Mesenchymal stem cell (in vitro differentiated cells and primary cell): Measurements from ENCODE around the gene SERPINE2.
A peak's percentile ranks its signal among the peaks of the same experiment; 100 is the strongest.

Experiments used
- DNase-seq: peaks from one replicate; pipeline ENCODE4 v3.0.0-alpha.2; 2013
- H2AFZ ChIP-seq: one replicate; pipeline ENCODE4 v1.6.1; 2013; ENCODE audit warnings: low read depth, mild to moderate bottlenecking, control low read depth, inconsistent platforms, low read length, moderate library complexity
- H2AK5ac ChIP-seq: 2 replicates; pipeline ENCODE4 v1.6.1; 2013; ENCODE audit warnings: low read length, moderate library complexity, mild to moderate bottlenecking, inconsistent platforms; ENCODE audit not compliant: severe bottlenecking
- H2BK120ac ChIP-seq: one replicate; pipeline ENCODE4 v1.6.1; 2013; ENCODE audit warnings: low read depth, mild to moderate bottlenecking, inconsistent platforms, low read length, moderate library complexity
- H2BK12ac ChIP-seq, 2 experiments: one replicate each; pipeline ENCODE4 v1.6.1; 2013; ENCODE audit warnings: inconsistent platforms in 2 of 2, low read length in 2 of 2, mild to moderate bottlenecking in 2 of 2, moderate library complexity in 2 of 2, control low read depth in 1 of 2
- H2BK15ac ChIP-seq: one replicate; pipeline ENCODE4 v1.6.1; 2013; ENCODE audit warnings: mild to moderate bottlenecking, low read depth, inconsistent platforms; ENCODE audit not compliant: poor library complexity, severe bottlenecking
- H2BK5ac ChIP-seq: 2 replicates; pipeline ENCODE4 v1.6.1; 2013; ENCODE audit warnings: low read depth, mild to moderate bottlenecking, low read length, control low read depth, inconsistent platforms; ENCODE audit not compliant: poor library complexity, severe bottlenecking
- H3K14ac ChIP-seq, 2 experiments: one replicate each; pipeline ENCODE4 v1.6.1; 2013; ENCODE audit warnings: inconsistent platforms in 2 of 2, low read length in 2 of 2, control low read depth in 1 of 2, mild to moderate bottlenecking in 1 of 2, moderate library complexity in 1 of 2
- H3K18ac ChIP-seq, 2 experiments: one replicate each; pipeline ENCODE4 v1.6.1; 2013; ENCODE audit warnings: inconsistent platforms in 2 of 2, low read length in 2 of 2, control low read depth in 1 of 2, low read depth in 1 of 2, mild to moderate bottlenecking in 1 of 2
- H3K23ac ChIP-seq, 2 experiments: one replicate each; pipeline ENCODE4 v1.6.1; 2013; ENCODE audit warnings: inconsistent platforms in 2 of 2, low read length in 2 of 2, mild to moderate bottlenecking in 2 of 2, moderate library complexity in 2 of 2, control low read depth in 1 of 2
- H3K27ac ChIP-seq: 2 replicates; pipeline ENCODE4 v1.5.1; 2013; ENCODE audit warnings: mild to moderate bottlenecking, moderate library complexity, low read length, control low read depth, inconsistent platforms; ENCODE audit not compliant: poor library complexity, severe bottlenecking
- H3K27me3 ChIP-seq, 2 experiments: 2 replicates each; pipeline versions ENCODE4 v1.6.1 to v1.7.0; 2013; ENCODE audit warnings: low read length in 2 of 2, mild to moderate bottlenecking in 2 of 2, moderate library complexity in 2 of 2, control low read depth in 1 of 2, inconsistent platforms in 1 of 2; ENCODE audit not compliant: control insufficient read depth in 1 of 2, insufficient read depth in 1 of 2
- H3K36me3 ChIP-seq, 2 experiments: 2 replicates each; pipeline versions ENCODE4 v1.6.1 to v1.7.0; 2013; ENCODE audit warnings: low read length in 2 of 2, control low read depth in 1 of 2, inconsistent platforms in 1 of 2, low read depth in 1 of 2, mild to moderate bottlenecking in 1 of 2; ENCODE audit not compliant: insufficient read depth in 2 of 2, control insufficient read depth in 1 of 2
- H3K4ac ChIP-seq, 2 experiments: one replicate each; pipeline ENCODE4 v1.6.1; 2013; ENCODE audit warnings: inconsistent platforms in 2 of 2, low read length in 2 of 2, mild to moderate bottlenecking in 2 of 2, moderate library complexity in 2 of 2, control low read depth in 1 of 2, low read depth in 1 of 2
- H3K4me1 ChIP-seq: 2 replicates; pipeline ENCODE4 v1.6.1; 2013; ENCODE audit warnings: low read depth, low read length, control low read depth; ENCODE audit not compliant: control insufficient read depth, insufficient read depth
- H3K4me2 ChIP-seq: 2 replicates; pipeline ENCODE4 v1.6.1; 2013; ENCODE audit warnings: low read length, mild to moderate bottlenecking, inconsistent platforms; ENCODE audit not compliant: poor library complexity, severe bottlenecking
- H3K4me3 ChIP-seq, 2 experiments: 2 replicates each; pipeline versions ENCODE4 v1.5.1 to v1.7.0; 2013; ENCODE audit warnings: low read length in 2 of 2, mild to moderate bottlenecking in 2 of 2, control low read depth in 1 of 2, low read depth in 1 of 2; ENCODE audit not compliant: insufficient read depth in 1 of 2
- H3K79me1 ChIP-seq: replicated peaks from 2 replicates; pipeline ENCODE4 v1.6.1; 2013; ENCODE audit warnings: mild to moderate bottlenecking, control low read depth, low read length, inconsistent platforms; ENCODE audit not compliant: poor library complexity, severe bottlenecking
- H3K9ac ChIP-seq: 2 replicates; pipeline ENCODE4 v1.7.0; 2013; ENCODE audit warnings: mild to moderate bottlenecking, low read length, moderate library complexity
- H3K9me3 ChIP-seq: 2 replicates; pipeline ENCODE4 v1.7.0; 2013; ENCODE audit warnings: mild to moderate bottlenecking, low read length; ENCODE audit not compliant: control insufficient read depth
- H4K8ac ChIP-seq: one replicate; pipeline ENCODE4 v1.6.1; 2013; ENCODE audit warnings: inconsistent platforms, mild to moderate bottlenecking, low read length, moderate library complexity
- H4K91ac ChIP-seq: one replicate; pipeline ENCODE4 v1.6.1; 2013; ENCODE audit warnings: mild to moderate bottlenecking, low read length, inconsistent platforms
- WGBS: methylation state at CpG from one replicate; pipeline ENCODE4 v1.1.7; 2013; ENCODE audit warnings: mixed read lengths; 5-methylcytosine and 5-hydroxymethylcytosine counted together

SERPINE2 gene

GRCh38 chr2:224024270-224024669 lies 14.8 kb downstream of the SERPINE2 start:
- Histone ChIP-seq H3K4me1 (peaks cover 3% of the 10 kb centered on the region), H3K23ac (no peak overlapping the region), H2BK5ac (no peak overlapping the region), H3K79me1 (peaks cover 37% of the 10 kb centered on the region), H4K91ac (no peak overlapping the region), H3K14ac (no peak overlapping the region), H3K36me3 (peaks cover 2% of the 10 kb centered on the region in 2 experiments), H3K18ac (no peak overlapping the region), H3K27ac (no peak overlapping the region), H3K9me3 (no peaks in the 10 kb centered on the region), H2AK5ac (no peak overlapping the region), H3K9ac (no peak overlapping the region), H3K27me3 (no peaks in the 10 kb centered on the region), H2BK120ac (no peak overlapping the region), H2AFZ (no peak overlapping the region), H3K4ac (no peak overlapping the region), H2BK12ac (no peak overlapping the region), H4K8ac (no peak overlapping the region), H3K4me3 (no peak overlapping the region), H3K4me2 (no peak overlapping the region), H2BK15ac (no peak overlapping the region)
- 69% methylated on average over 4 of the region's 4 CpGs for WGBS
- DNase-seq = no peak

GRCh38 chr2:224023188-224023587 lies 15.9 kb downstream of the SERPINE2 start:
- H3K9ac ChIP-seq = peak overlapping the region; percentile 28
- no peak overlapping the region for H3K14ac ChIP-seq
- peaks cover 3% of the 10 kb centered on the region for H3K4me1 ChIP-seq
- no peak overlapping the region for H3K18ac ChIP-seq
- no peak overlapping the region for H2BK5ac ChIP-seq
- peak; percentile 97 for DNase-seq
- H4K91ac ChIP-seq = no peak overlapping the region
- H3K4me3 ChIP-seq = no peak overlapping the region
- 72% methylated on average over 1 of the region's 1 CpG for WGBS
- H3K36me3 ChIP-seq = peaks cover 2% of the 10 kb centered on the region in 2 experiments
- H2BK12ac ChIP-seq = no peak overlapping the region
- no peak overlapping the region for H2AFZ ChIP-seq
- H4K8ac ChIP-seq = no peak overlapping the region
- no peak overlapping the region for H2AK5ac ChIP-seq
- H3K79me1 ChIP-seq = peaks cover 41% of the 10 kb centered on the region
- no peak overlapping the region for H3K4ac ChIP-seq
- no peak overlapping the region for H3K23ac ChIP-seq
- no peaks in the 10 kb centered on the region for H3K9me3 ChIP-seq
- H2BK120ac ChIP-seq = no peak overlapping the region
- no peak overlapping the region for H2BK15ac ChIP-seq
- no peak overlapping the region for H3K27ac ChIP-seq
- H3K27me3 ChIP-seq = no peaks in the 10 kb centered on the region
- H3K4me2 ChIP-seq = no peak overlapping the region

- Histone ChIP-seq H2AFZ (no peak overlapping the region), H3K18ac (no peak overlapping the region), H2BK12ac (no peak overlapping the region), H3K14ac (no peak overlapping the region), H4K91ac (no peak overlapping the region), H2AK5ac (no peak overlapping the region), H3K23ac (no peak overlapping the region), H4K8ac (no peak overlapping the region), H2BK5ac (no peak overlapping the region), H3K4me3 (no peak overlapping the region), H3K4me1 (peaks cover 5% of the 10 kb centered on the region), H3K27ac (no peak overlapping the region), H3K9me3 (no peaks in the 10 kb centered on the region), H2BK120ac (no peak overlapping the region), H3K36me3 (peaks cover 2% of the 10 kb centered on the region in 2 experiments), H3K27me3 (no peaks in the 10 kb centered on the region), H3K4me2 (no peak overlapping the region), H3K9ac (no peak overlapping the region), H3K79me1 (peaks cover 36% of the 10 kb centered on the region), H2BK15ac (no peak overlapping the region), H3K4ac (no peak overlapping the region)
- peak; percentile 45 for DNase-seq
Observed at GRCh38 chr2:224022486-224022885, 16.6 kb downstream of the SERPINE2 start.

GRCh38 chr2:224020523-224020922 lies 18.6 kb downstream of the SERPINE2 start:
- Histone ChIP-seq H3K23ac (no peak overlapping the region), H4K91ac (no peak overlapping the region), H2BK15ac (no peak overlapping the region), H4K8ac (no peak overlapping the region), H3K14ac (no peak overlapping the region), H3K4ac (no peak overlapping the region), H3K27ac (no peak overlapping the region), H2BK12ac (no peak overlapping the region), H2BK120ac (no peak overlapping the region), H3K4me3 (no peak overlapping the region), H3K79me1 (peaks cover 25% of the 10 kb centered on the region), H3K18ac (no peak overlapping the region), H3K9ac (no peak overlapping the region), H3K4me1 (peaks cover 2% of the 10 kb centered on the region), H2BK5ac (no peak overlapping the region), H3K27me3 (no peaks in the 10 kb centered on the region), H3K36me3 (peaks cover 0 to 2% of the 10 kb centered on the region in 2 experiments), H2AFZ (no peak overlapping the region), H3K9me3 (no peaks in the 10 kb centered on the region), H3K4me2 (no peak overlapping the region), H2AK5ac (no peak overlapping the region)
- DNase-seq = no peak
- WGBS = 89% methylated on average over 3 of the region's 3 CpGs
